Erythroblast (primary cell): ENCODE results near the gene XIAP.

ENCODE experiments used
- GATA1 ChIP-seq: IDR thresholded peaks from 2 replicates; pipeline ENCODE4 v1.6.1; 2011; ENCODE audit warnings: low read depth, mild to moderate bottlenecking, control low read depth, low read length, moderate library complexity
- POLR2A ChIP-seq: IDR thresholded peaks from 2 replicates; pipeline ENCODE4 v1.6.1; 2011; ENCODE audit warnings: mild to moderate bottlenecking, low read length

DNA sequence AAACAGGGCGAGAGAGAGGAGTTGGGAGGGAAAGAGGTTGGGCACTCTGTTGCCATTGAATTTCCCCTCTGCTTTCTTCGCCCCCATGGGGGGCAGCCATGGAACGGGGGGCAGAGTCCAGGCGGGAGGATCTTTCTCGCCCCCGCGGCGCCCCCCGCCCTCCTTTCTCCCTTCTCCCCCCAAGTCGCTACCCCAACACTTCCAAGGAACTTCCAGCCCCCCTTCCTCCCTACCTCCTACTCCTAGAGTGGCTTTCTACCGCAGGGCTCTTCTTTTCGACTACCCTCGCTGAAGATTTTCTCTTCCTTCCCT is 101.1 kb downstream of the XIAP start:
- TF ChIP-seq POLR2A (no peak), GATA1 (no peak)
